ENCODE measurements around the gene EXOC3. TPM values are rescaled to one million over a fixed set of nuclear protein-coding genes. Genes with fewer than 3 reads are reported as not detected.
A peak's percentile ranks its signal among the peaks of the same experiment; 100 is the strongest.

Gene EXOC3
- total RNA-seq, 4 donors from 2014 or later, result 49.5 to 87.5 (median 59.0) TPM

- intact Hi-C loops (cut with DNase I; ENCODE audit: low total_unique reads), result no loop called here
- TF ChIP-seq POLR2A (IDR thresholded peaks at IDR 0.05), result no peak
- peak in 1 of 2 donors; percentile 84 for DNase-seq (ENCODE audit: low spot score in 2 of 2)
- 73 to 75% methylated on average over 18 to 22 of the region's 24 CpGs for WGBS, 2 donors
- H3K4me3 ChIP-seq (ENCODE audit: low read depth, poor library complexity, severe bottlenecking), result no peak overlapping the region
Measured at GRCh38 chr5:415928-416635, 26.9 kb upstream of the EXOC3 start.

DNA sequence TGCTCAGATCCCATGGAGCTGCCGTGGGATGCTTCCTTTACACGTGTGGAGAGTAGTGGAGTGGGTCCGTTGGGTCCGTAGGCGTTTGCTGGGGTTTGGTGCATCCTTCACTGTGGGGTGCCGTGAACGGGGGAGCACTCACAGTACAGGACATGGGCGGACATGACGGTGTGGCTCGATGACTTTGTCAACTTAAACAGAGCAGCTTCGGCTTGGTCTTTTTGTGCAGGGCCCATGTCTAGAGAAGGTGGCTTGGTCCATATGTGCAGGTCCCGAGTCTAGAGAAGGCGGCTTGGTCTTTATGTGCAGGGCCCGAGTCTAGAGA, 26.4 kb upstream of the EXOC3 start:
- intact Hi-C loops (cut with DNase I; ENCODE audit: low total_unique reads), result no loop called here
- WGBS, 2 donors, result 90 to 96% methylated on average over 14 of the region's 14 CpGs
- DNase-seq (ENCODE audit: low spot score in 2 of 2), result no peak
- TF ChIP-seq, protein P1, sequence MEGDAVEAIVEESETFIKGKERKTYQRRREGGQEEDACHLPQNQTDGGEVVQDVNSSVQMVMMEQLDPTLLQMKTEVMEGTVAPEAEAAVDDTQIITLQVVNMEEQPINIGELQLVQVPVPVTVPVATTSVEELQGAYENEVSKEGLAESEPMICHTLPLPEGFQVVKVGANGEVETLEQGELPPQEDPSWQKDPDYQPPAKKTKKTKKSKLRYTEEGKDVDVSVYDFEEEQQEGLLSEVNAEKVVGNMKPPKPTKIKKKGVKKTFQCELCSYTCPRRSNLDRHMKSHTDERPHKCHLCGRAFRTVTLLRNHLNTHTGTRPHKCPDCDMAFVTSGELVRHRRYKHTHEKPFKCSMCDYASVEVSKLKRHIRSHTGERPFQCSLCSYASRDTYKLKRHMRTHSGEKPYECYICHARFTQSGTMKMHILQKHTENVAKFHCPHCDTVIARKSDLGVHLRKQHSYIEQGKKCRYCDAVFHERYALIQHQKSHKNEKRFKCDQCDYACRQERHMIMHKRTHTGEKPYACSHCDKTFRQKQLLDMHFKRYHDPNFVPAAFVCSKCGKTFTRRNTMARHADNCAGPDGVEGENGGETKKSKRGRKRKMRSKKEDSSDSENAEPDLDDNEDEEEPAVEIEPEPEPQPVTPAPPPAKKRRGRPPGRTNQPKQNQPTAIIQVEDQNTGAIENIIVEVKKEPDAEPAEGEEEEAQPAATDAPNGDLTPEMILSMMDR (IDR thresholded peaks at IDR 0.05), result no peak
- no peak for TF ChIP-seq POLR2A (IDR thresholded peaks at IDR 0.05)
- no peak overlapping the region for H3K4me3 ChIP-seq (ENCODE audit: low read depth, poor library complexity, severe bottlenecking)

DNA sequence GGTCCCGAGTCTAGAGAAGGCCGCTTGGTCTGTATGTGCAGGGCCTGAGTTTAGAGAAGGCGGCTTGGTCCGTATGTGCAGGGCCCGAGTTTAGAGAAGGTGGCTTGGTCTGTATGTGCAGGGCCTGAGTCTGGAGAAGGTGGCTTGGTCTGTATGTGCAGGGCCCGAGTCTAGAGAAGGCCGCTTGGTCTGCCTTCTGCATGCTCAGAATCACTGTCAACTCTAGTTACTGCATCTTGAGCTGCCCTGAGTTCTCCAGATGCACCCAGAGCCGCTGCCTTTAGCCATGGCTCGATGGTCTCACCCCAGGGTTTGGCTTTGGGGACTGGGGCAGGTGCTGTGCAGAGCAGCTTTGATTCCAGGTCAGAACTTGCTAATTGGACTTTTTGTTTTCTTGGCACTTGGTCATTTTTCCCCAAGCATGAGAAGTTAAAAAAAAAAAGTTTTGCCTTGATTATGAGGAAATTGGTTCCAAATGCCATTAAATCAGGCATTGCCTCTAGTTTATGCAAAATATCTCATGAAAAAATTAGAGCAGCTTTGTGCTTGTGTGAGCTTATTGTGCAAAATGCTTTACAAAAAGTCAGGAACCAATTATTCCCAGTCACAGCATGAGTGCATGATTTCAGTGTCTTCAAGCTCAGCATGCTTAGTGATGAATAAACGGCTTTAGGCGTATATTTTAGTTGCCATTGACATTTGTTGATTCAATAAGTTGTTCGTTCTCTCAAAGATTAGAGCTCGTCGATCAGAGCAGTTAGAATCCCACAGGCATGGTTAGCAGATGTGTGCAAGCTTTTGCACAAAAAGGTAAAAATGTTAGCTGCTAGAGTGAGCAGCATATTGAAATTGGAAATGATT, 25.4 kb upstream of the EXOC3 start:
- no peak overlapping the region for H3K4me3 ChIP-seq (ENCODE audit: low read depth, poor library complexity, severe bottlenecking)
- no peak for TF ChIP-seq POLR2A (IDR thresholded peaks at IDR 0.05)
- TF ChIP-seq, protein P1 (IDR thresholded peaks at IDR 0.05), result no peak
- intact Hi-C loops (cut with DNase I; ENCODE audit: low total_unique reads), result no loop called here
- no peak for DNase-seq (ENCODE audit: low spot score in 2 of 2)
- WGBS, 2 donors, result 68 to 69% methylated on average over 14 of the region's 14 CpGs

- 83 to 88% methylated on average over 17 to 18 of the region's 18 CpGs for WGBS, 2 donors
- intact Hi-C loops (cut with DNase I; ENCODE audit: low total_unique reads), result no loop called here
- DNase-seq (ENCODE audit: low spot score in 2 of 2), result peak in 1 of 2 donors; percentile 49
- H3K4me3 ChIP-seq (ENCODE audit: low read depth, poor library complexity, severe bottlenecking), result no peak overlapping the region
- TF ChIP-seq POLR2A (IDR thresholded peaks at IDR 0.05), result no peak
- TF ChIP-seq, protein P1 (IDR thresholded peaks at IDR 0.05), result no peak
Measured at GRCh38 chr5:418162-419121, 24.5 kb upstream of the EXOC3 start.

- TF ChIP-seq, protein P1 (IDR thresholded peaks at IDR 0.05), result no peak
- no peak for TF ChIP-seq POLR2A (IDR thresholded peaks at IDR 0.05)
- H3K4me3 ChIP-seq (ENCODE audit: low read depth, poor library complexity, severe bottlenecking), result no peak overlapping the region
- intact Hi-C loops (cut with DNase I; ENCODE audit: low total_unique reads), result no loop called here
- 74 to 78% methylated on average over 12 of the region's 12 CpGs for WGBS, 2 donors
- peak in 1 of 2 donors; percentile 60 for DNase-seq (ENCODE audit: low spot score in 2 of 2)
Measured at GRCh38 chr5:419970-420369, 23.0 kb upstream of the EXOC3 start.
